ENCODE results near the gene RINT1.

Gene RINT1

DNA sequence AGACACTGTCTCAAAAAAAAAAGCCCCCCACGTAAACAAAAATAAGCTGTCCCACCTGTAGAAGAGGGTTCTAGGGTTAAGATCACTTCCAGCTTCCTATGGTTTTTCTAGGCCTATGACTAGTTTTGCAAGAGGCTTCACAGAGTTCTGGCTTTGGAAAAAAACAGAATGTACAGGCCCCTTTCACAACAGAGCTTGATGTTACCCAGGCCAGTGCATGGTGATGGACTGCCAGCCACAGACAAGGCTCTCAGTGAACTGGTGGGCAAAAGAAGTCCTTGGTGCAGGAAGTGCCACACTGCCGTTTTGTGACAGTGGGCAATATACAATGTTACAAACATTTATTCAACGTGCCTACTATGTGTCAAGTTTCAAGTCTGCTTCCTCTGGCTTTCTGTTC is 67.5 kb downstream of the RINT1 start:
- no peak for DNase-seq

DNA sequence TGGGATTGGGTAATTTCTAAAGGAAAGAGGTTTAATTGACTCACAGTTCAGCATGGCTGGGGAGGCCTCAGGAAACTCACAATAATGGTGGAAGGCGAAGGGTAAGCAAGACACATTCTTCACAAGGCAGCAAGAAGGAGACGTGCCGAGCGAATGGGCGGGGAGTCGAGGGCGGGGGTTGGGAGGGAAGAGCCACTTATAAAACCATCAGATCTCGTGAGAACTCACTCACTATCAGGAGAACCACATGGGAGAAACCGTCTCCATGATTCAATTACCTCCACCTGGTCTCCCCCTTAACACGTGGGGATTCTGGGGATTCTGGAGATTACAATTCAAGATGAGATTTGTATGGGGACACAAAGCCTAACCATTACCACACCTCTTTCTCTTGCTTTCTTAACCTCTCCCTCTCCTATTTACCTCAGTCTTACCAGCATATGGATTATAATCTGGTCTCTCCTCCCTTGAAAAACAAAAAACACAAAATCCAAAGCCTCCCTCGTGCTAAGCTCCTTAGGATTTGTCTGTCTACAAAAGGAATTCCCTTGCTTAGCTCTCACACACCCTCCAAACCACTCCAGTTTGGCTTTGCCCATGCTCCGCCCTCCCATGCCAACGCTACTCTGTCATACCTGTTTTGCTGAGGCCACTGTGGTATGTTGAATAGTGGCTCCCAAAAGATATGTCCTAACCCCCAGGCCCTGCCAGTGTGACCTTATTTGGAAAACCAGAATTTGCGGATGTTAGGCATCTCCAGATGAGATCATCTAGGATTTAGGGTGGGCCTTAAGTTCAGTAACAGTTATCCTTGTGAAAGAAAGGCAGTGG is 68.9 kb downstream of the RINT1 start:
- peak; percentile 61 for DNase-seq

GRCh38 chr7:105602325-105603305 is 70.6 kb downstream of the RINT1 start:
- peak; percentile 47 for DNase-seq

GRCh38 chr7:105610165-105610930 is 78.3 kb downstream of the RINT1 start:
- DNase-seq = no peak

GRCh38 chr7:105611856-105612775 is 80.1 kb downstream of the RINT1 start:
- DNase-seq = peak; percentile 10

DNA sequence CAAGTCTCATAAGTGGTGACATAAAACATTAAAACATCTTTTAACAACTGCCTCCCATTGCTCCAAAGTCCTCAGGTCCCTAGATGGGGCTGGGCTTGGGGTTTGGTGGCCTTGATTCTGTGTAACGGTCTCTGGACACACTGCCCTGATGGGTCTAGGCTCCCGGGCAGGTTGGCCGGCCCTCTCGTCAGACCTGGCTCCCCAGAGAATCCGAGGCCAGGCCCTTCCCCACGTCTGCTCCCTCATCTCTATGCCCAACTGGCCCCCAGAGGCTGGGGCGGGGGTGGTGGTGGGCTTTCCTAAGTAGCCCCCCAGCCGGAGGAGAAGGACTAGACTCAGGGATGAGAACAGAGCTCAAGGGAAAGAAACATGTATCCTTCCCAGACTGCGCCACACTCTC is 80.8 kb downstream of the RINT1 start:
- DNase-seq = no peak

- DNase-seq = no peak
Measured at GRCh38 chr7:105613611-105614330, 81.8 kb downstream of the RINT1 start.

DNA sequence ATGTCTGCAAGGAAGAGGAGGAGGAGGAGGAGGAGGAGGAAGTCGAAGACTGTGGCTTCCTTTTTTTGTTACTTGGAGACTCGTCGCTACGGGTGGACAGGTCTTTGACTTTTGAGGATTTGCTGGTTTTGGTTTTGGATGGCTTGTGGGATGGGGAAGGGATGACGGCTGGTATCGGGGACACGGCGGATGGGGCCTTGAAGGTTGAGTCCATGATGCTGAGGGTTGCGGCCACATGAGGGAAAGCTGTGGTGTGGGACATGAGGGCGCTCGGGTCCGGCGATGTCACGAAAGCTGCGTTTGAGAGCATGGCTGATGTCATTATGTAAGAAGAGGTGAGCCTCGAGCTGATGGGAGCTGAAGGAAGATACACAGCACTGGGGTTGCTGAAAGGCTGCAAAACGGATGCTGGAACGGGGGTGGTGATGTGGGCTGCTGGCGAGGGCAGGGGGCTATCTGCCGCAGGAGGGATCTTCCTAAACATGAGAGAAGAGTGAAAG is 82.4 kb downstream of the RINT1 start:
- no peak for DNase-seq

Measured in fibroblast of skin of scalp (primary cell).